Sigmoid colon (tissue), 7 donors: ENCODE data around the gene NANP. TPM values are rescaled to one million over a fixed set of nuclear protein-coding genes. Genes with fewer than 3 reads are reported as not detected.
"Not testable (repeated sequence)": the region's sequence is repeated elsewhere in the genome, so short reads cannot be mapped to it uniquely, and the experiment has no call there.

ENCODE experiments used
- DNase-seq: peaks from one replicate; pipeline ENCODE4 v3.0.0-alpha.2; 2019
- H3K27ac ChIP-seq, 4 donors: fragments of 200-600 bp; sonication (generic); one replicate each; pipeline ENCODE4 v1.5.1; 2016 to 2019; ENCODE audit warnings: mild to moderate bottlenecking in 1 of 4
- H3K27me3 ChIP-seq, 3 donors: fragments of 200-600 bp; sonication (generic); one replicate each; pipeline ENCODE4 v1.5.1; 2019; ENCODE audit warnings: mild to moderate bottlenecking in 1 of 3
- H3K36me3 ChIP-seq, 4 donors: fragments of 200-600 bp; sonication (generic); one replicate each; pipeline ENCODE4 v1.5.1; 2016 to 2019
- H3K4me1 ChIP-seq, 4 donors: fragments of 200-600 bp; sonication (generic); one replicate each; pipeline ENCODE4 v1.5.1; 2017 to 2019
- H3K4me3 ChIP-seq, 4 donors: fragments of 200-600 bp; sonication (generic); one replicate each; pipeline ENCODE4 v1.5.1; 2017 to 2019; ENCODE audit warnings: mild to moderate bottlenecking in 2 of 4, moderate library complexity in 1 of 4
- H3K9me3 ChIP-seq, 4 donors: fragments of 200-600 bp in 3 of 4; sonication (generic) in 3 of 4; one replicate each; pipeline versions ENCODE4 v1.5.1 to v1.6.1; 2013 to 2019
- CTCF ChIP-seq, 4 experiments: fragments of 450-650 bp in 3 of 4; fragments of 200-600 bp in 1 of 4; IDR thresholded peaks; one replicate each; pipeline ENCODE4 v1.5.1; 2016 to 2019; ENCODE audit warnings: antibody characterized with exemption in 4 of 4, mild to moderate bottlenecking in 3 of 4, moderate library complexity in 2 of 4
- EP300 ChIP-seq, 4 donors: sonication (generic); formaldehyde crosslinking; IDR thresholded peaks; one replicate each; pipeline ENCODE4 v1.6.1; 2017; ENCODE audit warnings: antibody characterized with exemption in 4 of 4
- POLR2A ChIP-seq, 2 donors: fragments of 450-650 bp; IDR thresholded peaks; one replicate each; pipeline ENCODE4 v1.6.1; 2016; ENCODE audit warnings: antibody characterized with exemption in 2 of 2, mild to moderate bottlenecking in 2 of 2, moderate library complexity in 2 of 2
- POLR2AphosphoS5 ChIP-seq, 4 donors: sonication (generic); formaldehyde crosslinking; IDR thresholded peaks; one replicate each; pipeline ENCODE4 v1.6.1; 2017; ENCODE audit warnings: antibody characterized with exemption in 4 of 4
- WGBS, 2 donors: extraction: QIAGEN DNeasy Blood & Tissue Kit; methylation state at CpG; one replicate each; pipeline ENCODE4 v1.1.7; 2013; 5-methylcytosine and 5-hydroxymethylcytosine counted together
- intact Hi-C: fragments of 100-400 bp; cut with DNase I; formaldehyde crosslinking; loops from one replicate; pipeline ENCODE4 v1.15.1; 2023
- polyA plus RNA-seq, 3 donors: library from polyadenylated mRNA; stranded (reverse); fragments of 200-250 nt; gene quantifications; one replicate each; pipeline ENCODE4 v1.2.3, GENCODE V29; 2013
- total RNA-seq, 4 donors: library from RNA; depleted of rRNA; stranded (reverse); fragments of >200 nt; gene quantifications; one replicate each; pipeline ENCODE4 v1.1.0, GENCODE V29; 2016
- donor health status: healthy with polysubstance abuse.
- donor health status: Bipolar disorder and iron deficiency.
- donor health status: healthy.

NANP gene
- total and polyA plus RNA-seq, 7 donors, result 1.2 to 5.7 (median 3.9) TPM

DNA sequence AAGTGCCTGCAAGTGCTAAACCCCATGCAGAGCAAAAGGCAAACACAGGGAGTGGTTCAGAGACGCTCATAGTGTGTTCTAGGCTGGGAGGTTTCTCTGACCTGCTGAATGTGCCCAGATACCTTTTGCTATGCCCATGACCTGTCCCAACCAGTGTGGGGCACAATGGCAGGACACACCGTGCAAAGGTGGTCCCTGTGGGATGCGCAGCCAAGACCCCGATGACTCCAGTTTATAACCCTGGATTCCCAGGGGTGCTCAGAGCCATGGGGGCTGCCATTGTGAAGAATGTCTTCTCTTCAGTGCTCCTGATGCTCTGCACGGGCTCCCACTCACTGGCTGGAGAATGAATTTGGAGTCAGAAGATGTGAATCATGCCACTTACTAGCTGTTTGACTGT, 36.3 kb downstream of the NANP start:
- peaks cover 0 to 18% (median 12%) of the 10 kb centered on the region in 4 donors for H3K4me1 ChIP-seq
- TF ChIP-seq EP300 (IDR thresholded peaks at IDR 0.05) (no peak), POLR2A (IDR thresholded peaks at IDR 0.05) (no peak), CTCF (IDR thresholded peaks at IDR 0.05) (no peak), POLR2AphosphoS5 (IDR thresholded peaks at IDR 0.05) (no peak)
- 75 to 85% methylated on average over 5 of the region's 5 CpGs for WGBS, 2 donors
- H3K9me3 ChIP-seq, result no peaks in the 10 kb centered on the region
- no peak overlapping the region for H3K4me3 ChIP-seq
- no peaks in the 10 kb centered on the region for H3K27me3 ChIP-seq
- no peaks in the 10 kb centered on the region for H3K36me3 ChIP-seq
- intact Hi-C loops, result loop anchor here (5.0 kb wide), 1 partner anchor 55 kb away; no protein-coding TSS in a partner anchor
- no peak overlapping the region for H3K27ac ChIP-seq
- no peak for DNase-seq

DNA sequence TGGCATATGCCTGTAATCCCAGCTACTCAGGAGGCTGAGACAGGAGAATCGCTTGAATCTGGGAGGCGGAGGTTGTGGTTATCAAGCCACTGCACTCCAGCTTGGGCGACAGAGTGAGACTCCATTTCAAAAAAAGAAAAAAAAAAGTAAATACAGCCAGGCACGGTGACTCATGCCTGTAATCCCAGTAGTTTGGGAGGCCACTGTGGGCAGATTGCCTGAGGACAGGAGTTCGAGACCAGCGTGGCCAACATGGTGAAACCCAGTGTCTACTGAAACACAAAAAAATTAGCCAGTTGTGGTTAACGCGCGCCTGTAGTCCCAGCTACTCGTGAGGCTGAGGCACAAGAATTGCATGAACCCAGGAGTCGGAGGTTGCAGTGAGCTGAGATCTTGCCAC, 36.9 kb downstream of the NANP start:
- H3K36me3 ChIP-seq, result no peaks in the 10 kb centered on the region
- no peak overlapping the region for H3K4me3 ChIP-seq
- no peak for DNase-seq
- intact Hi-C loops, result loop anchor here (5.0 kb wide), 1 partner anchor 55 kb away; no protein-coding TSS in a partner anchor
- no peak for TF ChIP-seq POLR2A (IDR thresholded peaks at IDR 0.05)
- TF ChIP-seq POLR2AphosphoS5 (IDR thresholded peaks at IDR 0.05), result no peak
- no peak for TF ChIP-seq CTCF (IDR thresholded peaks at IDR 0.05)
- TF ChIP-seq EP300 (IDR thresholded peaks at IDR 0.05), result no peak
- WGBS, 2 donors, result 76 to 86% methylated on average over 11 of the region's 11 CpGs
- no peaks in the 10 kb centered on the region for H3K27me3 ChIP-seq
- peaks cover 0 to 20% (median 13%) of the 10 kb centered on the region in 4 donors for H3K4me1 ChIP-seq
- no peaks in the 10 kb centered on the region for H3K9me3 ChIP-seq
- no peak overlapping the region for H3K27ac ChIP-seq

GRCh38 chr20:25584905-25585704, 38.7 kb downstream of the NANP start, which contains the start of gene NINL:
TSS of gene NINL (minus strand) at chr20:25585531. CDS start at chr20:25526587, 58,944 bp downstream.
- DNase-seq, result peak; percentile 78
- intact Hi-C loops, result loop anchor here (1.0 to 5.0 kb wide), 2 partner anchors 38 to 53 kb away; no protein-coding TSS in a partner anchor
- WGBS, 2 donors, result 1 to 2% methylated on average over 108 of the region's 108 CpGs

GRCh38 chr20:25583607-25584006, 40.2 kb downstream of the NANP start:
- H3K27ac ChIP-seq, H3K27me3 ChIP-seq, DNase-seq, H3K9me3 ChIP-seq, H3K4me3 ChIP-seq, H3K36me3 ChIP-seq, intact Hi-C loops: not testable (repeated sequence)
- H3K4me1 ChIP-seq, result peaks cover 0 to 26% (median 16%) of the 10 kb centered on the region in 4 donors
- 73 to 85% methylated on average over 7 of the region's 7 CpGs for WGBS, 2 donors

More at GRCh38 chr20:25584905-25585704, 38.7 kb downstream of the NANP start, which contains the start of gene NINL:
- Histone ChIP-seq H3K4me1 (peaks cover 0 to 26% (median 16%) of the 10 kb centered on the region in 4 donors), H3K27me3 (no peaks in the 10 kb centered on the region), H3K4me3 (peak within 1 kb of the TSS; percentile 79 to 84 (median 82)), H3K36me3 (no peaks in the 10 kb centered on the region), H3K9me3 (no peaks in the 10 kb centered on the region), H3K27ac (peak within 1 kb of the TSS; percentile 80 to 81 (median 80))
- TF ChIP-seq POLR2AphosphoS5 (IDR thresholded peaks at IDR 0.05) (peak; percentile 44 to 95 (median 80)), POLR2A (IDR thresholded peaks at IDR 0.05) (peak in 1 of 2 donors; percentile 21), EP300 (IDR thresholded peaks at IDR 0.05) (no peak), CTCF (IDR thresholded peaks at IDR 0.05) (no peak)

- 78 to 90% methylated on average over 4 of the region's 4 CpGs for WGBS, 2 donors
- DNase-seq, result no peak
- H3K4me1 ChIP-seq, result peaks cover 0 to 26% (median 16%) of the 10 kb centered on the region in 4 donors
- no peak overlapping the region for H3K4me3 ChIP-seq
- no peaks in the 10 kb centered on the region for H3K27me3 ChIP-seq
- intact Hi-C loops, result no loop called here
- H3K36me3 ChIP-seq, result no peaks in the 10 kb centered on the region
- no peaks in the 10 kb centered on the region for H3K9me3 ChIP-seq
- H3K27ac ChIP-seq, result no peak overlapping the region
- TF ChIP-seq CTCF (IDR thresholded peaks at IDR 0.05) (no peak), POLR2AphosphoS5 (IDR thresholded peaks at IDR 0.05) (no peak), EP300 (IDR thresholded peaks at IDR 0.05) (no peak), POLR2A (IDR thresholded peaks at IDR 0.05) (no peak)
These were observed 43.1 kb downstream of the NANP start for GRCh38 chr20:25580711-25581110.
